Islet of Langerhans (tissue), 1 donor: Measurements from ENCODE around the gene DNAJC7.
"Not testable (repeated sequence)": the region's sequence is repeated elsewhere in the genome, so short reads cannot be mapped to it uniquely, and the experiment has no call there.

ENCODE experiments used
- FAIRE-seq: peaks from one replicate; lab custom pipeline; 2011; peaks lifted over from hg19 to GRCh38; lab: Jason Lieb, UNC

Gene DNAJC7

DNA sequence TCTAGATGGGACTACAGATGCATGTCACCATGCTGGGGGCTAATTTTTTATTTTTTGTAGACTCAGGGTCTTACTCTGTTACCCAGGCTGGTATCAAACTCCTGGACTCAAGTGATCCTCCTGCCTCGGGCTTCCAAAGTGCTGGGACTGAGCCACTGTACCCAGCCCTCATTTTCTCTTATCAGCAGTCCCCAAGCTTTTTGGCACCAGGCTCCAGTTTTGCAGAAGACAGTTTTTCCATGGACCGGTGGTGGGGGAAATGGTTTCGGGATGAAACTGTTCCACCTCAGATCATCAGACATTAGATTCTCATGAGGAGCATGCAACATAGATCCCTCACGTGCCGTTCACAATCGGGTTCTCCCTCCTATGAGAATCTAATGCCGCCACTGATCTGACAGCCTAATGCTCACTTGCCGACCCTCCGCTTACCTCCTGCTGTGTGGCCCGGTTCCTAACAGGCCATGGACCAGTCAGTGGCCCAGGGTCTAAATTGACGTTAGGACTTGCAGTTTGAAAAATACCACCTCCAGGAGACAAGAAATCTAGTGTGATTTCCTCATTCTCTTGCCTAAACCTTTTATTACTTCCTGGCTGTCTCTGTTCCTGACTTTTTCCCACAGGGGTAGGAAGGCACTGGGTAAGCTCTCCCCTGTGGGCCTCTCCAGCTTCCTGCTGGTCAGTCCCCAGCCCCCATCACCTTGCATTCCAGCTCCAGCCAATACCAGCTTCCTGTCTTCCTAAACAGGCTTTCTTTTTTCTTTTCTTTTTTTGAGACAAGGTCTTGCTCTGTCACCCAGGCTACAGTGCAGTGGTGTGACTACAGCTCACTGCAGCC lies 60.0 kb downstream of the DNAJC7 start:
- no peak for FAIRE-seq

DNA sequence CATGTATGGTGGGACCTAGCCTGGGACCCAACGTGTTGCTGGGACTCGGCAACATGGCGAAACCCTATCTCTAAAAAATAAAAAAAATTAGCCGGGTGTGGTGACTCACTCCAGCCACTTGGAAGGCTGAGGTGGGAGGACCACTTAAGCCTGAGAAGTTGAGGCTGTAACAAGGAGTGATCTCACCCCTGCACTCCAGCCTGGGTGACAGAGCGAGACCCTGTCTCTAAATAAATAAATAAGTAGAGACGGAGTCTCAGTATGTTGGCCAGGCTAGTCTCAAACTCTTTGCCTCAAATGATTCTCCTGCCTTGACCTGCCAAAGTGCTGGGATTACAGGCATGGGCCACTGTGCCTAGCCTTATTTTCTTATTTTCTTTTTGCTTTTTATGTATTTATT lies 60.7 kb downstream of the DNAJC7 start:
- no peak for FAIRE-seq

DNA sequence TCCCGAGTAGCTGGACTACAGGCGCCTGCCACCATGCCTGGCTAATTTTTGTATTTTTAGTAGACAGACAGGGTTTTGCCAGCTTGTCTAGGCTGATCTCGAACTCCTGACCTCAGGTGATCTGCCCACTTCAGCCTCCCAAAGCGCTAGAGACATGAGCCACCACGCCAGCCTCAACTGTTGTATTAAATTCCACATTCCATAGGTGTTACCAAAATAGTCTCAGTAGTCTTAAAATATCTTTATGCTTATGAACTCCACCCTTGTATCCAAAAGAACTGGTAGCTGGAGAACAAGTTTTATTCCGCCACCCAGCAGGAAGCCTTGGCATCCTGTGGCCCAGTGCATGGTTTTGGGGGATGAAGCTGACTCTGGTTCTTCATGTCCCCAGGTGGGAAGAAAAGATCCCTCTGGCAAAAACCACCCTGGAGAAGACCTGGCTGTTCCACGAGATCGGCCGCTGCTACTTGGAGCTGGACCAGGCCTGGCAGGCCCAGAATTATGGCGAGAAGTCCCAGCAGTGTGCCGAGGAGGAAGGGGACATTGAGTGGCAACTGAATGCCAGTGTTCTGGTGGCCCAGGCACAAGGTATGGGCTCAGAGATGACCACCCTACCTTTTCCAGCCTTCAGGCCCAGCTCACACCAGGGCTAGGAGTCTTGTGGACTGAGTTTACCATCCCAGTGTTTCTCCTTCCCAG lies 68.3 kb downstream of the DNAJC7 start:
- no peak for FAIRE-seq

DNA sequence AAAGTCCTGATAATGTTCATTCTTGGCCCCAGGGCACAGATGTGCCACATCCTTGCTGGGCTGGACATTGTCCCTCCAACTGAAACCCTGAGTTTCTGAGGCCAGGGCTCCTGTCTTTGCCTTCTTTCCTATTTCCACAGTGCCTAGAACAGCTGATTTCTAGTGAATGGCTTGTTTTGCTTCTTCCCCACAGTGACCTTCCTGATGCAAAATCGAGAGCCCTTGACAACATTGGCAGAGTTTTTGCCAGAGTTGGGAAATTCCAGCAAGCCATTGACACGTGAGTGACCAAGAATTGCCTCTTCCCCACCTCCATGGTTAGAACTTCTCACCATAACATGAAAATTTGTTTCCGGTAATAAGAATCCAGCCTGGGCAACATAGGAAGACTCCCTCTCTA lies 72.3 kb downstream of the DNAJC7 start:
- FAIRE-seq, result no peak

DNA sequence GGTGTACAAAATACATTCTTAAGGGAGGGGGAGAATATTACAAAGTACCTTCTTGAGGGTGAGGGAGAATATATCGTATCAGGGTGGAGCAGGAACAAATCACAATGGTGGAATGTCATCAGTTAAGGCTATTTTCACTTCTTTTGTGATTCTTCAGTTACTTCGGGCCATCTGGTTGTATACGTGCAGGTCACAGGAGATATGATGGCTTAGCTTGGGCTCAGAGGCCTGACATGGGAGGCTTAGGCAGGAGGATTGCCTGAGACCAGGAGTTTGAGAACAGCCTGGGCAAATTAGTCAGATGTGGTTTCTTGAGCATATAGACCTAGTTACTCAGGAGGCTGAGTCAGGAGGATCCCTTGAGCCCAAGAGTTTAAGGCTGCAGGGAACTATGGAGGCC lies 73.7 kb downstream of the DNAJC7 start:
- FAIRE-seq, result no peak

DNA sequence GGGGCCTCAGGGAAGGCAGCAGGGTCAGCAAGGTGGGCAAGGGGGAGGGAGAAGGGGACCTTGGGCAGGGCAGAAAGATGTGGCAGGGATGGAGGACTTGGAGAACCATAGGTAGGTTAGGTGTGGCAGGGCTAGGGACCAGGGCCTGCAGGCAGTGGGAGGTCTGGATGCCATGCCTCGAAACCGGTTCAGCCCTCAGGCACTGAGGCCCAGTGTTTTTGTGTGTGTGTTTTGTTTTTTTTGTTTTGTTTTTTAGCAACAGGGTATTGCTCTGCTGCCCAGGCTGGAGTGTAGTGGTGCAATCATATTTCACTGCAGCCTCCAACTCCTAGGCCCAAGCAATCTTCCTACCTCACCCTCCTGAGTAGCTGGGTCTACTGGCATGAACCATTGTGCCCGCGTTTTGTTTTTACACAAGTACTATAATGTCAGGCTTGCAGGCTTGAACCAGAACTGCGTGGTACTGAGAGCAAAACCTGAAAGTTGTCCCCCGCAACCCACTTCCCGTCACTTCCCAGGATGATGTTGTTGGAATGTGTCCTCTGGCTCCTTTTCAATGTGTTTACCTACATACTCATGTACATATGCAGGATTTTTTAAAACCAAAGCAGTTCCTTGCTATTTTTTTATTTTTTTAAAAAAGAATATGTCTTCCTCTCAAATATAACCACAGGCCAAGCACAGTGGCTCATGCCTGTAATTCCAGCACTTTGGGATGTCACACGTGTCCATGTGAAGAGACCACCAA lies 74.4 kb downstream of the DNAJC7 start:
- FAIRE-seq, result no peak

DNA sequence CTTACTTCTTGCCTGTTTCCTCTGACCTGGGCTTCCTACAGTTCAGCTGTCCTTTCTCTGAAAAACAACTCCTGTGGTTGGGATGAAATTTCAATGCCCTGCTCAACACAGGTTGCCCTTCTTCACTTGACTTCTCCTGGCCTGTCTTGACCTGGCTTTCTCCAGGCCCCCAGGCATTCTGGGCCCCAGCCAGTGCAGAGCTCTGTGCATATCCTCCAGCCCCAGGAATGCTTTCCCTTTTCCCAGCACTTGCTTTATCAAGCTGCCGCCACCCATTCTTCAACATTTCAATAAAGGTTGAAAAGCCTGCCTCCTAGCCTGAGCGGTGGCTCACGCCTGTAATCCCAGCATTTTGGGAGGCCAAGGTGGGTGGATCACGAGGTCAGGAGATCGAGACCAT lies 76.1 kb downstream of the DNAJC7 start:
- no peak for FAIRE-seq

DNA sequence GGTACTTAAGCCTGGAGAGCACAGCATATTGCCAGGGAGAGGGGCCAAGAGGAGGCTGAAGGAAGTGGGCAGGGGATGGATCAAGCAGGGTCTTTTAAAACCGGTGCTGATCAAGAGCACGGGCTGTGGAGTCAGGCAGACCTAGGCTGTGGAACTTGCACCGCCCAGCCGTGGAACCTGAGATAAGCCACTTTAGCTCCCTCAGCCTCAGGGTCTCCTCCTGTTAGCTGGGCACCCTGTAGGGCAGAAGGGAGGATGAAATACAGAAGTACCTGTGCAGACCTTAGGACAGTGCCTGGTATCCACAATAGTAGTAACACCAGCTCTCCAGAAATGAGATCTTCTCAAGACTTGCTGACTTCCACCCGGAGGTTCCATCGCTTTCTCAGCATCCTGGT lies 77.5 kb downstream of the DNAJC7 start:
- no peak for FAIRE-seq

DNA sequence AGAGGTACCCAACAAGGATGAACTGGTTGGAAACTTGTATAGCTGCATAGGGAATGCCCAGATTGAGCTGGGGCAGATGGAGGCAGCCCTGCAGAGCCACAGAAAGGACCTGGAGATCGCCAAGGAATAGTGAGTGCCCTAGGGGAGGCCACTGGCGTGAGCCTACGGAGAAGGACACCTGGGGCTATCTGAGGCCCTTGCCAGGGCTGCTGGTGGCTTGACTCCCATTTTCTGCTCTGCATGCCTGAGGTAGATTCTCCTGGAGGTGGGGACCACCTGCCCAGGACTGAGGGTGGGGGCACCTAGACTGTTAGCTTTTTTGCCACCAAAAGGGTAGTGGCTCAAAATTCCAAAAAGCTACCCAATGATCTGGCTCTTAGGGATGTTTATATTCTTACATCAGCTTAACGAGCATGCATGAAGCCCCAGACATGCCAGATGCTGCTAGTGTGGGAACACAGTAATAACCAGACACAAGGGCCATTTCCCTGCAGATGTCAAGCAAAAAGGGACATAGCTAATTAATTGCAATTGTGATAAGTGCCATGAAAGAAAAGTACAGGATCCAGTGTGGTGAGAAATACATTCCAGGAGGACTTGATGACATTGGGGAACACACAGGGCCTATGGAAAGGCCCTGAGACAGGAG lies 78.1 kb downstream of the DNAJC7 start:
- no peak for FAIRE-seq

DNA sequence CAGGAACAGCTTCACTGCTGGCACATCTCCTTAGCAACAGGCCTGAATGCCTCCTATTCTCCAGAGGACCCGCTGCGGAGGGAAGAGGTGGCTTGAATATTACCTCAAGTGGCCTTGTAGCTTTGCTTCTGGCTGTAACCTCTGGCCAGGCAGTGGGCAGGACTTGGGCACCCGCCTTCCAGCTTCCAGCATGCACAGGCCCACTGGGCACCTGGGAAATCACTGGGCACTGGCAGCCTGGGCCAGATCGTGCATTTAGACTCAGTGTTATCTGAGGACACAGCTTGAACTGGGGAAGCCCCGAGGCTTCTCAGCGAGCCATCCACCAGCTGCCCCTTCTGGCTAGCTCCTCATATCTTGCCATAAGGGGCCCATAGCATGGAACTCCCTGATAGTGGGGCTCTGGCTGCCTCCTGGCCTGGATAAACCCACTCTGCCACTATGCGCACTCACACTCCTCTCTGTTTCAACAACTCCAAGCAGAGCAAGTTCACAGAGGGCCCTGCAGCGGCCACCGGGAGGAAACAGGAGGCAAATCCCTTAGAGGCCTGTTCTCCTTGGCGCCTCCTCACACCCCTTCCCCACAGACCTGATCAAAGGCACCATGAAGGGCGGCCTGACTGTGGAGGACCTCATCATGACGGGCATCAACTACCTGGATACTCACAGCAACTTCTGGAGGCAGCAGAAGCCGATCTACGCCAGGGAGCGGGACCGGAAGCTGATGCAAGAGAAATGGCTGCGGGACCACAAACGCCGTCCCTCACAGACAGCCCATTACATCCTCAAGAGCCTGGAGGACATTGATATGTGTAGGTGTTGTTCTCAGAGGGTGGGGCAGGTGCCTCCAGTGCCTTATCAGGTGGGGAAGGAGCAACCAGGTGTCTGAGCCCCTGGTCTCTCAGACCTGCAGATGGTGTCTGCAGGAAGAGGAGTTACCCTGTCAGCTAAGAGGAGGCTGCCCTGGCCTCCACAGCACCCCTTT lies 79.0 kb downstream of the DNAJC7 start:
- FAIRE-seq, result no peak

DNA sequence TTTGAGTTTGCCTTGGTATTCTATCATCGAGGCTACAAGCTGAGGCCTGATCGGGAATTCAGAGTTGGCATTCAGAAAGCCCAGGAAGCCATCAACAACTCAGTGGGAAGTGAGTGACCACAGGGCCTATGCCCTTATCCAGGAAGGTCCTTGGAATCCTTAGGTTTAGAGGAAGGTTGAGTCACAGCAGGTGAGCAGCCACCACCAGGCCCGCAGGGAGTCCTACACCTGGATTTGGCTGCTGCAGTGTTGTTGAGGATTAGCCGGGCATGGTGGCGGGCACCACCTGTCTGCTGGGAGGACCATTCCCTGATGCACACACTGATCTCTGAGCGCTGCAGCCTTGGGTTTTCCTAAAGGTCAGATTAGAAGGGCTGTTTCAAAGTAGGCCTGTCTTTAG lies 81.6 kb downstream of the DNAJC7 start:
- no peak for FAIRE-seq

DNA sequence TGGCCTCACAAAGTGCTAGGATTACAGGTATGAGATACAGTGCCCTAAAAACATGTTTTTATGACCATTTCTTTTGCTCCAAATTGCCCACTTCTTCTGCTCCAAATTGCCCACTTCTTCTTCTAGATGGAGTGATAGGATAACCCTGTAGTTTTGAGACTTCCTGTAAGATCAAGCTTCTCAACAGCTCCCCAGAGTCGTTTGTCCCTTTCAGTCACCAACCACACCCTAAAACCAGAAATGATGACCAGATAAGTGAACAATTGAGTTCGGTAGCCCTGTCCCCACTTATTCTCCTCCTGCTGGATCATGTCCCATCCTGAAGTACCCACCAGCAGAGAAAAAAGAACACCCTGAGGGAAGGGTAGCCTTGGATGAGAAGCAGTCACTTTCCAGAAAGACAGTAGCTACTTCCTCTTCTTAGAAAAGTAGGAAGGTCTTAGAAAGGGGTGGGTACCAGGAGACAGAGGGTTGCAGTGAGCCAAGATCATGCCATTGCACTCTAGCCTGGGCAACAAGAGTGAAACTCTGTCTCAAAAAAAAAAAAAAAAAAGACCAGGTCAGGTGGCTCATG lies 84.3 kb downstream of the DNAJC7 start:
- no peak for FAIRE-seq

DNA sequence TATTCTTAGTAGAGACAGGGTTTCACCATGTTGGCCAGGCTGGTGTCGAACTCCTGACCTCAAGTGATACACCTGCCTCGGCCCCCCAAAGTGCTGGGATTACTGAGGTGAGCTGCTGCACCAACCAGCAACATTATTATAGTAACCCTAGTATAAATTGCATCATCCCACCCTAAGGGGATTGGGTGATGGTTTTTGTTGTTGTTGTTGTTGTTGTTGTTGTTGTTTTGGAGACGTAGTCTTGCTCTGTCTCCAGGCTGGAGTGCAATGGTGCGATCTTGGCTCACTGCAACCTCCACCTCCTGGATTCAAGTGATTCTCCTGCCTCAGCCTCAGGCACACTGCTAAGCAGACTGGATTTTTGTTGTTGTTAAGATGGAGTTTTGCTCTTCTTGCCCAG lies 85.5 kb downstream of the DNAJC7 start:
- FAIRE-seq, result not testable (repeated sequence)

DNA sequence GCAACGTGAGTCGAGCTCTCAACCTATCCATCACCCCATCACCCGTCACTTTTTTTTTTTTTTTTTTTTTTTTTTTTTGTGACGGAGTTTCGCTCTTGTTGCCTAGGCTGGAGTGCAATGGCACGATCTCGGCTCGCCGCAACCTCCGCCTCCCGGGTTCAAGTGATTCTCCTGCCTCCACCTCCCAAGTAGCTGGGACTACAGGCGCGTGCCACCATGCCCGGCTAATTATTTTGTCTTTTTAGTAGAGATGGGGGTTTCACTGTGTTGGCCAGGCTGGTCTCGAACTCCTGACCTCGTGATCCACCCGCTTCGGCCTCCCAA lies 86.4 kb downstream of the DNAJC7 start:
- FAIRE-seq, result not testable (repeated sequence)

DNA sequence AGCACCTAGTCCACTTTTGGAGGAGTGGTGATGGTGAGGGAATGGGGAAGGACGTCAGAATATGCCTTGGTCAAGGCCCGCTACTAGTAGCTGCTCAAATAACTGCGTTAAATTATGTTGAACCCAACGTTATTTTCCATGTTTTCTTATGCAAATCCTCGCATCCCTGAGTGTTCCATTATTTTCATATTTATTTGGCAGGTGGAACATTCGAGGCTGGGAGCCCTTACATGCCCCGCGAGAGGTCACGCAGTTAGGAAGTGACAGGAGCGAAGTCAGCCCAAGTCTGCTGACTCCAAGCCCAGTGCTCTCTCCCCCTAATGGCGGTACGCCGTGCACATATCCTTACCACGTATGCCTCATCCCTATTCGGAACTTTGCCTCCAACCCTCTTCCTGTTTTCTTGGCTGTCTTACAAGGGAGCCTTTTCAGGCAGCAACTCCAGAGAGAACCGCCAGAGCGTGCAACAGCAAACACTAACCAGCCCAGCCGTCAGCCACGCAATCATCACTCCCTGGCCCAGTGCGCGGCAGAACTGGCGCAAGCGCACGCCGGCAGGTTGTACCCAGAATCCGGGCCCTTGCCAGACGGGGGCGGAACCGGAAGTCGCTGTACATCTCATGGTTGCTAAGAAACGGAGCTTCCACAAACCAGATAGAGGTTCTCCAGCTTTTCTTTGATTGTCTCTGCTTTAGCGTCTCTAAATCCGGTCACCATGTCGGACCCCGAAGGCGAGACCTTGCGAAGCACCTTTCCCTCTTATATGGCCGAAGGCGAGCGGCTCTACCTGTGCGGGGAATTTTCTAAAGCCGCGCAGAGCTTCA lies 87.0 kb downstream of the DNAJC7 start, which contains the start of gene ODAD4:
TSS of gene ODAD4 (plus strand) at position 609 of the 824 bp plus-strand sequence. CDS start at position 716, 107 bp downstream.
- FAIRE-seq, result no peak

DNA sequence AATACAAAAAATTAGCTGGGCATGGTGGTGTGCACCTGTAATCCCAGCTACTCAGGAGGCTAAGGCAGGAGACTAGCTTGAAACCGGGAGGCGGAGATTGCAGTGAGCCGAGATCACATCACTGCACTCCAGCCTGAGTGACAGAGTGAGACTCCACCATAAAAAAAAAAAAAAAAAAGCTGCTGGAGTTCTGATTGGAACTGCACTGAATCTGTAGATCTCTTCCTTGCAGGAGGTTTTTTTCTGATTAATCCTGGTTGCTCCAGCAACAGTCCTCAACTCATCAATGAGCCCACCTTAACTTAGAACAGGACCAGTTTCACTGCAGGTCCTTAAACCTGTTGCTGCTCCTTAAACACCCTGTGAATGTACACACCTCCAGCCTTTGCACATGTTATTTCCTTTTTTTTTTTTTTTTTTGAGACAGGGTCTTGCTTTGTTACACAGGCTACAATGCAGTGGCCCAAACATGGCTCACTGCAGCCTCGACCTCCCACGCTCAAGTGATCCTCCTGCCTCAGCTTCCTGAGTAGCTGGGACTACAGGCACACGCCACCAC lies 88.5 kb downstream of the DNAJC7 start:
- no peak for FAIRE-seq
